Urinary bladder (tissue), 4 donors: ENCODE measurements around the gene INPP4B. TPM values are rescaled to one million over a fixed set of nuclear protein-coding genes. Genes with fewer than 3 reads are reported as not detected.

Experiments used
- DNase-seq: peaks from one replicate; pipeline ENCODE4 v3.0.0-alpha.2; 2015; ENCODE audit errors: extremely low spot score
- H3K27ac ChIP-seq: one replicate; pipeline ENCODE4 v1.5.1; 2013; ENCODE audit warnings: low read depth, mild to moderate bottlenecking, moderate library complexity
- H3K36me3 ChIP-seq: one replicate; pipeline ENCODE4 v1.6.1; 2013; ENCODE audit warnings: mild to moderate bottlenecking, moderate library complexity; ENCODE audit not compliant: insufficient read depth
- H3K4me1 ChIP-seq: one replicate; pipeline ENCODE4 v1.6.1; 2013; ENCODE audit warnings: mild to moderate bottlenecking, moderate library complexity; ENCODE audit not compliant: insufficient read depth
- H3K4me3 ChIP-seq: one replicate; pipeline ENCODE4 v1.5.1; 2013; ENCODE audit warnings: low read depth, low read length
- WGBS: extraction: QIAGEN DNeasy Blood & Tissue Kit; methylation state at CpG from one replicate; pipeline ENCODE4 v1.1.7; 2013; 5-methylcytosine and 5-hydroxymethylcytosine counted together
- polyA plus RNA-seq: library from polyadenylated mRNA; stranded (reverse); fragments of 200-250 nt; gene quantifications from one replicate; pipeline ENCODE4 v1.2.3, GENCODE V29; 2013
- total RNA-seq: library from RNA; depleted of rRNA; stranded (reverse); fragments of >200 nt; gene quantifications from one replicate; pipeline ENCODE4 v1.2.3, GENCODE V29; 2014
- donor health status: healthy with polysubstance abuse.
- donor health status: healthy.

The INPP4B gene
- total and polyA plus RNA-seq, 2 donors: 4.7 to 53.9 TPM

- Histone ChIP-seq H3K36me3 (no peaks in the 10 kb centered on the region), H3K27ac (no peak overlapping the region), H3K4me1 (no peaks in the 10 kb centered on the region), H3K4me3 (no peak overlapping the region)
- DNase-seq: no peak
- 95% methylated on average over 3 of the region's 3 CpGs for WGBS
Observed at GRCh38 chr4:142369141-142369540, 477.0 kb downstream of the INPP4B start.

GRCh38 chr4:142367418-142368180 is 478.5 kb downstream of the INPP4B start:
- no peaks in the 10 kb centered on the region for H3K4me1 ChIP-seq
- 57% methylated on average over 6 of the region's 6 CpGs for WGBS
- DNase-seq: no peak
- no peaks in the 10 kb centered on the region for H3K36me3 ChIP-seq
- H3K4me3 ChIP-seq: no peak overlapping the region
- H3K27ac ChIP-seq: no peak overlapping the region

GRCh38 chr4:142366769-142367181 is 479.3 kb downstream of the INPP4B start:
- H3K27ac ChIP-seq: no peak overlapping the region
- no peak overlapping the region for H3K4me3 ChIP-seq
- DNase-seq: no peak
- H3K4me1 ChIP-seq: no peaks in the 10 kb centered on the region
- H3K36me3 ChIP-seq: no peaks in the 10 kb centered on the region

GRCh38 chr4:142365391-142365790 is 480.7 kb downstream of the INPP4B start:
- Histone ChIP-seq H3K4me1 (no peaks in the 10 kb centered on the region), H3K27ac (no peak overlapping the region), H3K36me3 (no peaks in the 10 kb centered on the region), H3K4me3 (no peak overlapping the region)
- 57% methylated on average over 1 of the region's 1 CpG for WGBS
- no peak for DNase-seq

- 73% methylated on average over 1 of the region's 1 CpG for WGBS
- Histone ChIP-seq H3K4me1 (no peaks in the 10 kb centered on the region), H3K36me3 (no peaks in the 10 kb centered on the region), H3K4me3 (no peak overlapping the region), H3K27ac (no peak overlapping the region)
- DNase-seq: no peak
Observed at GRCh38 chr4:142363686-142364085, 482.4 kb downstream of the INPP4B start.

GRCh38 chr4:142361981-142362380 is 484.1 kb downstream of the INPP4B start:
- Histone ChIP-seq H3K4me1 (no peaks in the 10 kb centered on the region), H3K4me3 (no peak overlapping the region), H3K27ac (no peak overlapping the region), H3K36me3 (no peaks in the 10 kb centered on the region)
- DNase-seq: no peak
- WGBS: 89% methylated on average over 2 of the region's 2 CpGs

GRCh38 chr4:142360657-142361056 is 485.4 kb downstream of the INPP4B start:
- DNase-seq: no peak
- WGBS: 93% methylated on average over 1 of the region's 1 CpG
- Histone ChIP-seq H3K27ac (no peak overlapping the region), H3K36me3 (no peaks in the 10 kb centered on the region), H3K4me1 (no peaks in the 10 kb centered on the region), H3K4me3 (no peak overlapping the region)

- WGBS: 85% methylated on average over 4 of the region's 4 CpGs
- H3K4me1 ChIP-seq: no peaks in the 10 kb centered on the region
- no peak overlapping the region for H3K27ac ChIP-seq
- no peaks in the 10 kb centered on the region for H3K36me3 ChIP-seq
- H3K4me3 ChIP-seq: no peak overlapping the region
- DNase-seq: no peak
Observed at GRCh38 chr4:142358656-142359055, 487.4 kb downstream of the INPP4B start.

- WGBS: 96% methylated on average over 1 of the region's 1 CpG
- Histone ChIP-seq H3K36me3 (no peaks in the 10 kb centered on the region), H3K4me1 (no peaks in the 10 kb centered on the region), H3K4me3 (no peak overlapping the region), H3K27ac (no peak overlapping the region)
- DNase-seq: no peak
Observed at GRCh38 chr4:142356801-142357200, 489.3 kb downstream of the INPP4B start.

- Histone ChIP-seq H3K4me1 (no peaks in the 10 kb centered on the region), H3K36me3 (no peaks in the 10 kb centered on the region), H3K27ac (no peak overlapping the region), H3K4me3 (no peak overlapping the region)
- DNase-seq: no peak
Observed at GRCh38 chr4:142356118-142356759, 489.9 kb downstream of the INPP4B start.

- Histone ChIP-seq H3K27ac (no peak overlapping the region), H3K4me3 (no peak overlapping the region), H3K4me1 (no peaks in the 10 kb centered on the region), H3K36me3 (no peaks in the 10 kb centered on the region)
- WGBS: 43% methylated on average over 1 of the region's 1 CpG
- no peak for DNase-seq
Observed at GRCh38 chr4:142355421-142355930, 490.6 kb downstream of the INPP4B start.

- no peak for DNase-seq
- H3K27ac ChIP-seq: no peak overlapping the region
- 68% methylated on average over 8 of the region's 8 CpGs for WGBS
- H3K4me1 ChIP-seq: no peaks in the 10 kb centered on the region
- no peak overlapping the region for H3K4me3 ChIP-seq
- H3K36me3 ChIP-seq: no peaks in the 10 kb centered on the region
Observed at GRCh38 chr4:142354794-142355420, 491.2 kb downstream of the INPP4B start.

- no peaks in the 10 kb centered on the region for H3K36me3 ChIP-seq
- no peaks in the 10 kb centered on the region for H3K4me1 ChIP-seq
- no peak for DNase-seq
- H3K4me3 ChIP-seq: no peak overlapping the region
- H3K27ac ChIP-seq: no peak overlapping the region
- 84% methylated on average over 3 of the region's 3 CpGs for WGBS
Observed at GRCh38 chr4:142354041-142354440, 492.1 kb downstream of the INPP4B start.
